ENCODE data around the gene RHOU.

DNA sequence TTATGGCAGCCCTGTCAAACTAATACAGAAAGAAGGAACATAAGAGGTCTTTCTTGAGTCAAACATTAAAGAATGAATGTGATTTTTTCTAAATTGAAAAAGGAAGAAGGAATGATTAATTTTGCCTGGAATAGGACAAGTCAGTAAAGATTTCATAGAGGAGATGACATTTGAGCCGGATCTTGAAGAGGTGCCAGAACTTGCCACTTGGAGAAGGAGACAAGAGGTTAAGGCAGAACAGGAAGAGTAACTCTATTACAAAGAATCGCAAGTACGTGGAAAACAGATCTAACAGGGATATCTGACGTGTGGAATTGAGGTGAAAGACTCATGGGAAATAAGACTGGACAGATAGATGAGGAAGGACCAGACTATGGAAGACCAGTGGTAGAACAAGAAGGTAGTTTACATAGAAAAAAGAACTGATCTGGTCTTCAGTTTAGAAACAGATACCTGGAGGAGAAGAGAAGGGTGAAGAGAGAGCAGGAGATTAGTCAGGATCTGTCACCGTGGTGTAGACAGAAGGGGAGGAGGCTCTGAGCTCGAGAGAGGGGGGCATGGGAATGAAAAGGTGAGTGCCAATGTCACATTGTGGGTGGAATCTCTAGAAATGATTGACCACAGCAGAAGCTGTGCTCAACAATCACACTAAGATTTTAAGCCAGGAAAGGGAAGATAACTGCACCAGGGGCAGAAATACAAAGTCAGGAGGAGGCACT lies 32.5 kb downstream of the RHOU start:
- no peak for TF ChIP-seq EZH2 (IDR thresholded peaks at IDR 0.05; ENCODE audit: insufficient read depth, poor library complexity, severe bottlenecking)
- no peak for TF ChIP-seq EZH2phosphoT487 (IDR thresholded peaks at IDR 0.05; ENCODE audit: insufficient read depth, low read depth)
